HCT116 (cell line): Measurements from ENCODE around the gene TNFRSF14.

ENCODE experiments used
- EZH2 ChIP-seq: fragments of 200-600 bp; sonication (generic); IDR thresholded peaks from 2 replicates; pipeline ENCODE4 v1.6.1; 2017; ENCODE audit warnings: antibody characterized with exemption, mixed run types
- JUND ChIP-seq: IDR thresholded peaks from 2 replicates; pipeline ENCODE4 v1.6.1; 2012
- POLR2A ChIP-seq: IDR thresholded peaks from 2 replicates; pipeline ENCODE4 v1.7.0; 2011; ENCODE audit warnings: borderline replicate concordance; ENCODE audit not compliant: insufficient read depth, insufficient read length; ENCODE audit errors: extremely low read depth
- RAD21 ChIP-seq: IDR thresholded peaks from 2 replicates; pipeline ENCODE4 v1.6.1; 2012; ENCODE audit warnings: low read depth, mild to moderate bottlenecking
- SP1 ChIP-seq: IDR thresholded peaks from 2 replicates; pipeline ENCODE4 v1.6.1; 2012; ENCODE audit warnings: low read depth
- YY1 ChIP-seq: IDR thresholded peaks from 2 replicates; pipeline ENCODE4 v1.6.1; 2011; ENCODE audit warnings: low read length, low read depth, moderate library complexity, mild to moderate bottlenecking; ENCODE audit not compliant: insufficient replicate concordance; ENCODE audit errors: extremely low read depth
- ZFX ChIP-seq: fragments of 450-650 bp; IDR thresholded peaks from 2 replicates; pipeline ENCODE4 v1.6.1; 2017
- TF ChIP-seq, protein P1 (sequence below), 3 experiments: fragments of 200-600 bp in 1 of 3; sonication (generic) in 1 of 3; IDR thresholded peaks in 2 of 3; conservative IDR thresholded peaks in 1 of 3; 2 replicates each; pipeline ENCODE4 v1.5.1; 2012 to 2017; ENCODE audit warnings: low read depth in 2 of 3, low read length in 2 of 3, antibody characterized with exemption in 1 of 3, borderline replicate concordance in 1 of 3, control low read depth in 1 of 3, mild to moderate bottlenecking in 1 of 3, mixed read lengths in 1 of 3, mixed run types in 1 of 3, moderate library complexity in 1 of 3; ENCODE audit not compliant: insufficient read depth in 1 of 3
- TF ChIP-seq, protein P2 (sequence below): IDR thresholded peaks from 2 replicates; pipeline ENCODE4 v1.6.1; 2012

DNA sequence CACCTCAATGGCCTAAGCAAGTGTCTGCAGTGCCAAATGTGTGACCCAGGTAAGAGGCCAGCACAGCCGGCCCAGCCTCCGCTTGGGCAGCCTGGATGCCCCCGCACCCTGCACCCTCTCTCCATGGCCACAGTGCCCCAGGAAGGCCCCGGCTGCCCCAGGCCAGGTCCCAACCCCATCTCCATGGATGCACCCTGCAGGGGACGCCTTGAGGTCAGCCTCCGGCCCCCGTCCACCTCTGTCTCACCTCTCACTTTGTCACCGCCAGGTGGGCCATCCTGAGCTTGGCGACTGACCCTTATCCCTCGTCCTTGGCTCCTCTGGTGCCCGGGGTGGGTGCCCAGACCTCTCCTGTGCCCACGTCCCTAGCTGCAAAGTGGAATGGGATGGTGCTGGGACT, 2.2 kb downstream of the TNFRSF14 start:
- TF ChIP-seq, protein P1, sequence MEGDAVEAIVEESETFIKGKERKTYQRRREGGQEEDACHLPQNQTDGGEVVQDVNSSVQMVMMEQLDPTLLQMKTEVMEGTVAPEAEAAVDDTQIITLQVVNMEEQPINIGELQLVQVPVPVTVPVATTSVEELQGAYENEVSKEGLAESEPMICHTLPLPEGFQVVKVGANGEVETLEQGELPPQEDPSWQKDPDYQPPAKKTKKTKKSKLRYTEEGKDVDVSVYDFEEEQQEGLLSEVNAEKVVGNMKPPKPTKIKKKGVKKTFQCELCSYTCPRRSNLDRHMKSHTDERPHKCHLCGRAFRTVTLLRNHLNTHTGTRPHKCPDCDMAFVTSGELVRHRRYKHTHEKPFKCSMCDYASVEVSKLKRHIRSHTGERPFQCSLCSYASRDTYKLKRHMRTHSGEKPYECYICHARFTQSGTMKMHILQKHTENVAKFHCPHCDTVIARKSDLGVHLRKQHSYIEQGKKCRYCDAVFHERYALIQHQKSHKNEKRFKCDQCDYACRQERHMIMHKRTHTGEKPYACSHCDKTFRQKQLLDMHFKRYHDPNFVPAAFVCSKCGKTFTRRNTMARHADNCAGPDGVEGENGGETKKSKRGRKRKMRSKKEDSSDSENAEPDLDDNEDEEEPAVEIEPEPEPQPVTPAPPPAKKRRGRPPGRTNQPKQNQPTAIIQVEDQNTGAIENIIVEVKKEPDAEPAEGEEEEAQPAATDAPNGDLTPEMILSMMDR (IDR thresholded peaks at IDR 0.05 in 2 of 3, conservative IDR thresholded peaks at IDR 0.05 in 1 of 3; ENCODE audit: borderline replicate concordance in 1 of 3, insufficient read depth in 1 of 3, low read depth in 2 of 3, low read length in 2 of 3) = no peak
- TF ChIP-seq JUND (no peak), YY1 (no peak), RAD21 (no peak), POLR2A (no peak), SP1 (no peak), EZH2 (no peak), ZFX (no peak)
- TF ChIP-seq, protein P2, sequence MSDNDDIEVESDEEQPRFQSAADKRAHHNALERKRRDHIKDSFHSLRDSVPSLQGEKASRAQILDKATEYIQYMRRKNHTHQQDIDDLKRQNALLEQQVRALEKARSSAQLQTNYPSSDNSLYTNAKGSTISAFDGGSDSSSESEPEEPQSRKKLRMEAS = no peak
